GM10266 (cell line): ENCODE results near the gene XRCC5.

Source experiments
- DNase-seq: peaks from one replicate; pipeline ENCODE4 v3.0.0; 2012; ENCODE audit errors: extremely low spot score
- TF ChIP-seq, protein P1 (sequence below): IDR thresholded peaks from 2 replicates; pipeline ENCODE4 v1.5.1; 2012; ENCODE audit warnings: mild to moderate bottlenecking, low read depth; ENCODE audit not compliant: control insufficient read depth, insufficient read depth; ENCODE audit errors: missing control alignments

XRCC5 gene

DNA sequence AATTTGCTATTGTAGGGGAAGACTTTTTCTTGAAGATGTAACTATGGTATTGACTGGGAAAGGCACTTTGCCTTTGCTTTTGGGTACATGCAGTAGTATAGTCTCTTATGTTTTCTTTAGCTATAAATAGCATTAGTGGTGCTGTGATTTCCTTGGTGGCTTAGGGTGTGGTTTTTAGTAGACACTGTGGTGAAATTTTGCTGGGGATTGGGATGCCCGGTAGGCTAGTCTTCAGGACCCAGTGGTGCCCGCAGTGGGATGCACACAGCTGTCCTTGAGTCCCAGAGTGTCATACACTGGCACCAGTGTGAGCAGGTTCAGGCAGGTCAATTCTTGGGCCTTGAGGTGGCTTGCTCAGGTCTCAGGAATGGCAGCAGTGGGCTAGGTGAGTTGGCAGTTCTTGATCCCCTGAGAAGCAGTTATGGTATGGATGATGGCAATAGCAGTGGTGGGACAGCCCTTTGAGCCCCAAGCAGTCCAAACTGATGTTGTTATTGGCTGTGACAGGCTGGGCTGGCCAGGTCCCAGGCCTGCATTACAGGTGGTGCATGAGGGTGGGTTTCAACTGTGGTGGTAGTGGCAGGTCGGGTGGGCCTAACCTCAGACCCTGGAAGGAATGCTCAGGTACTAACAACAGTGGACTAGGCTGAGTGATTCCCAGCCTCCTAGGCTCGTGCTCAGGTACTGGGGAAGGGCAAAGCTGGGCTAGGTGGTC, 124.3 kb downstream of the XRCC5 start:
- TF ChIP-seq, protein P1, sequence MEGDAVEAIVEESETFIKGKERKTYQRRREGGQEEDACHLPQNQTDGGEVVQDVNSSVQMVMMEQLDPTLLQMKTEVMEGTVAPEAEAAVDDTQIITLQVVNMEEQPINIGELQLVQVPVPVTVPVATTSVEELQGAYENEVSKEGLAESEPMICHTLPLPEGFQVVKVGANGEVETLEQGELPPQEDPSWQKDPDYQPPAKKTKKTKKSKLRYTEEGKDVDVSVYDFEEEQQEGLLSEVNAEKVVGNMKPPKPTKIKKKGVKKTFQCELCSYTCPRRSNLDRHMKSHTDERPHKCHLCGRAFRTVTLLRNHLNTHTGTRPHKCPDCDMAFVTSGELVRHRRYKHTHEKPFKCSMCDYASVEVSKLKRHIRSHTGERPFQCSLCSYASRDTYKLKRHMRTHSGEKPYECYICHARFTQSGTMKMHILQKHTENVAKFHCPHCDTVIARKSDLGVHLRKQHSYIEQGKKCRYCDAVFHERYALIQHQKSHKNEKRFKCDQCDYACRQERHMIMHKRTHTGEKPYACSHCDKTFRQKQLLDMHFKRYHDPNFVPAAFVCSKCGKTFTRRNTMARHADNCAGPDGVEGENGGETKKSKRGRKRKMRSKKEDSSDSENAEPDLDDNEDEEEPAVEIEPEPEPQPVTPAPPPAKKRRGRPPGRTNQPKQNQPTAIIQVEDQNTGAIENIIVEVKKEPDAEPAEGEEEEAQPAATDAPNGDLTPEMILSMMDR, result no peak
- no peak for DNase-seq

GRCh38 chr2:216234106-216234505, 125.0 kb downstream of the XRCC5 start:
- no peak for DNase-seq
- TF ChIP-seq, protein P1, result no peak

- TF ChIP-seq, protein P1, result no peak
- DNase-seq, result no peak
Measured at GRCh38 chr2:216235462-216235861, 126.3 kb downstream of the XRCC5 start.

- no peak for DNase-seq
- TF ChIP-seq, protein P1, result no peak
Measured at GRCh38 chr2:216235896-216236295, 126.7 kb downstream of the XRCC5 start.

DNA sequence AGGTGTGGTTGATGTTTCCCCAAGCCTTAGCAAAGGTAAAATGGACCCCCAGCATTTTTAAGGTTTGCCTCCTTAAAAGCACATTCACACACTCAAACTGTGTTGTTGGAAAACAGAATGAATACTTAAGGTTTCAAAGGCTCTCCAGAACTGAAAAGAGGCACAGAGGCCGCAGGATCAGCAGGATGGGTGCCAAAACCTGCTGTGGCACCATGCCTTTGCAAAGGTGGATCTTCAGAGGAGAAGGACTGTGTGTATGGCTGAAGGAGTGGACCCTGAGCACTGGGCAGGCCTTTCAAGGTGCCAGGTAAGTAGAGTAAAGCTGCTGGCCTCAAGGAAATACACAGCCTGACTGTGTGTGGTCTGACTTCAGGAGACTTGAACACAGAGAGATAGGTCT, 127.3 kb downstream of the XRCC5 start:
- TF ChIP-seq, protein P1, result no peak
- no peak for DNase-seq

- DNase-seq, result no peak
- TF ChIP-seq, protein P1, result no peak
Measured at GRCh38 chr2:216242365-216242764, 133.2 kb downstream of the XRCC5 start.

GRCh38 chr2:216243026-216243425, 133.9 kb downstream of the XRCC5 start:
- DNase-seq, result no peak

More at GRCh38 chr2:216243026-216243425, 133.9 kb downstream of the XRCC5 start:
- TF ChIP-seq, protein P1, result no peak
